Liver (tissue), 9 donors: ENCODE results near the gene SLC8A3. TPM values are rescaled to one million over a fixed set of nuclear protein-coding genes. Genes with fewer than 3 reads are reported as not detected.

Experiments used
- DNase-seq: peaks from one replicate; pipeline ENCODE4 v3.0.0-alpha.2; 2017; ENCODE audit warnings: low spot score
- H3K27ac ChIP-seq, 2 donors: one replicate each; pipeline ENCODE4 v1.7.0; 2013; ENCODE audit warnings: inconsistent platforms in 2 of 2, low read length in 2 of 2, control low read depth in 1 of 2, low read depth in 1 of 2, mild to moderate bottlenecking in 1 of 2
- H3K27me3 ChIP-seq, 4 donors: one replicate each; pipeline versions ENCODE4 v1.6.1 to v1.7.0; 2013; ENCODE audit warnings: low read length in 3 of 4, inconsistent platforms in 1 of 4, mild to moderate bottlenecking in 1 of 4, moderate library complexity in 1 of 4; ENCODE audit not compliant: control insufficient read depth in 4 of 4, insufficient read depth in 4 of 4
- H3K36me3 ChIP-seq, 4 donors: one replicate each; pipeline versions ENCODE4 v1.6.1 to v1.7.0; 2013; ENCODE audit warnings: low read length in 3 of 4, mild to moderate bottlenecking in 3 of 4, low read depth in 1 of 4, moderate library complexity in 1 of 4; ENCODE audit not compliant: control insufficient read depth in 4 of 4, insufficient read depth in 3 of 4
- H3K4me1 ChIP-seq, 4 donors: one replicate each; pipeline versions ENCODE4 v1.6.1 to v1.7.0; 2013; ENCODE audit warnings: low read length in 3 of 4, mild to moderate bottlenecking in 3 of 4, moderate library complexity in 1 of 4; ENCODE audit not compliant: control insufficient read depth in 4 of 4, insufficient read depth in 4 of 4
- H3K4me3 ChIP-seq, 3 donors: one replicate each; pipeline versions ENCODE4 v1.6.1 to v1.7.0; 2013; ENCODE audit warnings: low read length in 3 of 3, control low read depth in 1 of 3, low read depth in 1 of 3, mild to moderate bottlenecking in 1 of 3
- H3K9ac ChIP-seq, 2 donors: one replicate each; pipeline ENCODE4 v1.7.0; 2013; ENCODE audit warnings: low read length in 2 of 2, mild to moderate bottlenecking in 2 of 2, moderate library complexity in 2 of 2, control low read depth in 1 of 2, low read depth in 1 of 2
- H3K9me3 ChIP-seq, 4 donors: one replicate each; pipeline versions ENCODE4 v1.6.1 to v1.7.0; 2013; ENCODE audit warnings: low read length in 3 of 4; ENCODE audit not compliant: control insufficient read depth in 4 of 4
- CTCF ChIP-seq: fragments of 150-350 bp; IDR thresholded peaks from 2 replicates; pipeline ENCODE4 v1.5.1; 2017; ENCODE audit warnings: improper control_type of control experiment, low read depth, low read length; ENCODE audit not compliant: missing input control
- EGR1 ChIP-seq, 2 donors: IDR thresholded peaks; 2 replicates each; pipeline ENCODE4 v1.6.1; 2016 to 2018; ENCODE audit warnings: antibody characterized with exemption in 2 of 2, low read depth in 2 of 2
- FOXA1 ChIP-seq: IDR thresholded peaks from 2 replicates; pipeline ENCODE4 v1.6.1; 2016; ENCODE audit warnings: antibody characterized with exemption
- FOXA2 ChIP-seq: IDR thresholded peaks from 2 replicates; pipeline ENCODE4 v1.6.1; 2016; ENCODE audit warnings: antibody characterized with exemption
- GABPA ChIP-seq, 2 donors: IDR thresholded peaks in 1 of 2; conservative IDR thresholded peaks in 1 of 2; 2 replicates each; pipeline ENCODE4 v1.6.1; 2016; ENCODE audit warnings: antibody characterized with exemption in 2 of 2, mild to moderate bottlenecking in 1 of 2, moderate library complexity in 1 of 2
- HNF4A ChIP-seq, 2 donors: conservative IDR thresholded peaks; 2 replicates each; pipeline ENCODE4 v1.6.1; 2016; ENCODE audit warnings: antibody characterized with exemption in 2 of 2, mild to moderate bottlenecking in 2 of 2
- HNF4G ChIP-seq: IDR thresholded peaks from 2 replicates; pipeline ENCODE4 v1.6.1; 2016; ENCODE audit warnings: antibody characterized with exemption
- JUND ChIP-seq, 2 donors: IDR thresholded peaks; 2 replicates each; pipeline ENCODE4 v1.6.1; 2016; ENCODE audit warnings: antibody characterized with exemption in 2 of 2
- MAX ChIP-seq: IDR thresholded peaks from 2 replicates; pipeline ENCODE4 v1.6.1; 2016; ENCODE audit warnings: antibody characterized with exemption
- RAD21 ChIP-seq, 2 donors: IDR thresholded peaks; 2 replicates each; pipeline ENCODE4 v1.6.1; 2016; ENCODE audit warnings: antibody characterized with exemption in 2 of 2, mild to moderate bottlenecking in 2 of 2
- REST ChIP-seq: IDR thresholded peaks from 2 replicates; pipeline ENCODE4 v1.6.1; 2016; ENCODE audit warnings: antibody characterized with exemption, mild to moderate bottlenecking
- SP1 ChIP-seq: IDR thresholded peaks from 2 replicates; pipeline ENCODE4 v1.6.1; 2018; ENCODE audit warnings: antibody characterized with exemption, mild to moderate bottlenecking
- TAF1 ChIP-seq: conservative IDR thresholded peaks from 2 replicates; pipeline ENCODE4 v1.6.1; 2016; ENCODE audit warnings: antibody characterized with exemption, mild to moderate bottlenecking
- YY1 ChIP-seq: IDR thresholded peaks from 2 replicates; pipeline ENCODE4 v1.6.1; 2016; ENCODE audit warnings: antibody characterized with exemption, mild to moderate bottlenecking
- ZBTB33 ChIP-seq: IDR thresholded peaks from 2 replicates; pipeline ENCODE4 v1.6.1; 2016; ENCODE audit warnings: antibody characterized with exemption
- WGBS: extraction: QIAGEN DNeasy Blood & Tissue Kit; methylation state at CpG from one replicate; pipeline ENCODE4 v1.1.7; 2013; 5-methylcytosine and 5-hydroxymethylcytosine counted together
- polyA plus RNA-seq, 2 donors: library from polyadenylated mRNA; stranded (reverse) in 1 of 2; unstranded in 1 of 2; fragments of 200-250 nt in 1 of 2; fragments of >200 nt in 1 of 2; fragmentation: Nextera tagmentation in 1 of 2; extraction: Ambion mirVana in 1 of 2; gene quantifications; one replicate each; pipeline versions ENCODE4 v1.2.1 to v1.2.3, GENCODE V29; 2013 to 2015
- total RNA-seq, 2 donors: library from RNA; depleted of rRNA; stranded (reverse); fragments of >200 nt; gene quantifications; one replicate each; pipeline ENCODE4 v1.2.3, GENCODE V29; 2014
- TF ChIP-seq, protein P1 (sequence below): IDR thresholded peaks from 2 replicates; pipeline ENCODE4 v1.6.1; 2016; ENCODE audit warnings: antibody characterized with exemption
- donor health status: healthy.
- donor health status: healthy.
- donor health status: healthy.
- donor health status: healthy.
- donor health status: healthy.

Gene SLC8A3
- total and polyA plus RNA-seq, 4 donors: 0.05 to 0.56 (median 0.10) TPM; not detected in 1

- TF ChIP-seq EGR1 (IDR thresholded peaks at IDR 0.05; ENCODE audit: low read depth in 2 of 2): no peak
- no peak for TF ChIP-seq SP1
- TF ChIP-seq, protein P1, sequence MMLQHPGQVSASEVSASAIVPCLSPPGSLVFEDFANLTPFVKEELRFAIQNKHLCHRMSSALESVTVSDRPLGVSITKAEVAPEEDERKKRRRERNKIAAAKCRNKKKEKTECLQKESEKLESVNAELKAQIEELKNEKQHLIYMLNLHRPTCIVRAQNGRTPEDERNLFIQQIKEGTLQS: no peak
- TF ChIP-seq CTCF: no peak
- TF ChIP-seq RAD21 (IDR thresholded peaks at IDR 0.05): no peak
- no peak for TF ChIP-seq GABPA (IDR thresholded peaks at IDR 0.05 in 1 of 2, conservative IDR thresholded peaks at IDR 0.05 in 1 of 2)
- no peak for TF ChIP-seq FOXA1
- TF ChIP-seq HNF4A (conservative IDR thresholded peaks at IDR 0.05): no peak
- TF ChIP-seq REST: no peak
- DNase-seq: no peak
- WGBS: 63% methylated on average over 4 of the region's 4 CpGs
- Histone ChIP-seq H3K4me3 (no peak overlapping the region), H3K36me3 (no peaks in the 10 kb centered on the region), H3K4me1 (no peaks in the 10 kb centered on the region), H3K27me3 (peaks cover 0 to 4% (median 0%) of the 10 kb centered on the region in 4 donors), H3K9ac (no peak overlapping the region), H3K9me3 (no peaks in the 10 kb centered on the region), H3K27ac (no peak overlapping the region)
These were observed 39.1 kb downstream of the SLC8A3 start for GRCh38 chr14:70149596-70150165.

DNA sequence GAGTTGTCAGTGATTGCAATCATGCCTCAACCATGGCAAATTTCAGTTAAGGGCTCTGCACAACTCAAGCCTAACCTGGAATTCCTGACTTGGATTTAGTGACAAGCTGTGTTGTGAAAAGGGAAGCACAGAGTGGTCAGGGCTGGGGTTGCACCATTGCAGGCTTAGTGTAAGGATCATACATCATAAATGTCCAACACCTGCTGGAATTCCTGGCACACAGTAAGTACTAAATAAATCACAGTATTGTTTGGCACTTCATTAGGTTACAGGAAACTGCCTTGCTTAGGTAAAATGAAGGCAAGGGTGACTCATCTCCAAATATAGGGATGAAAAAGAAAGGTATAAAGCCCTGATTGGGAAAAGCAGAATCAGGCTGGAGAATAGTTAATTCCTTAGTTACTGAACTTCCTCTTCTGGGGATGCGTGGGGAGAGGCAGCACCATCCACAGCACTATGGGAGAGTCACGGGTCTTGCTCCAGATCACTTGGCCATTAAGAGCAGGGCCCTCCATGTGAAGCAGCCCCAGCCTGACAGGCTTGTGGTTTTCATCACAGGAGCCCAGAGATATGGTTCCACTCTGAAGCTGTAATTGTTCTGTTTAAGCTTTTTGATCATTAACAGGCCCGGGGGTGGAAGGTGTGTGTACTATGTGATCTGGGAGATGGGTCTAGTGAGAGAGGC lies 39.7 kb downstream of the SLC8A3 start:
- H3K9ac ChIP-seq: no peak overlapping the region
- H3K4me1 ChIP-seq: no peaks in the 10 kb centered on the region
- H3K27me3 ChIP-seq: peaks cover 0 to 4% (median 0%) of the 10 kb centered on the region in 4 donors
- no peak overlapping the region for H3K4me3 ChIP-seq
- WGBS: 73% methylated on average over 3 of the region's 3 CpGs
- no peak for TF ChIP-seq HNF4A (conservative IDR thresholded peaks at IDR 0.05)
- no peak for TF ChIP-seq TAF1
- no peak for TF ChIP-seq EGR1 (IDR thresholded peaks at IDR 0.05; ENCODE audit: low read depth in 2 of 2)
- TF ChIP-seq, protein P1: no peak
- TF ChIP-seq CTCF: no peak
- no peak for TF ChIP-seq ZBTB33
- no peak for TF ChIP-seq MAX
- TF ChIP-seq JUND (IDR thresholded peaks at IDR 0.05): no peak
- TF ChIP-seq HNF4G: no peak
- TF ChIP-seq REST: no peak
- no peak for TF ChIP-seq FOXA2
- no peak for TF ChIP-seq YY1
- no peaks in the 10 kb centered on the region for H3K9me3 ChIP-seq
- no peaks in the 10 kb centered on the region for H3K36me3 ChIP-seq
- no peak overlapping the region for H3K27ac ChIP-seq
- no peak for DNase-seq
